ENCODE measurements around the gene B4GALNT2.
"Not testable (repeated sequence)": the region's sequence is repeated elsewhere in the genome, so short reads cannot be mapped to it uniquely, and the experiment has no call there.

Gene B4GALNT2

GRCh38 chr17:49117587-49118230 lies 14.9 kb upstream of the B4GALNT2 start:
- no peak for DNase-seq (ENCODE audit: insufficient read length, low spot score)
- TF ChIP-seq POLR2A (IDR thresholded peaks at IDR 0.05; ENCODE audit: low read depth, low read length), result no peak
- no peak for TF ChIP-seq PAX5 (IDR thresholded peaks at IDR 0.05; ENCODE audit: insufficient read depth, low read length, severe bottlenecking)
- no peak for TF ChIP-seq POU2F2 (IDR thresholded peaks at IDR 0.05; ENCODE audit: low read depth, low read length)
- TF ChIP-seq TAF1 (IDR thresholded peaks at IDR 0.05; ENCODE audit: low read depth, low read length), result no peak
- no peak for TF ChIP-seq POLR2AphosphoS5 (IDR thresholded peaks at IDR 0.05; ENCODE audit: low read depth, low read length)
- no peak for TF ChIP-seq SPI1 (IDR thresholded peaks at IDR 0.05; ENCODE audit: low read depth, low read length)
- no peak for FAIRE-seq

GRCh38 chr17:49120166-49120565 lies 12.4 kb upstream of the B4GALNT2 start:
- FAIRE-seq, result no peak
- TF ChIP-seq POLR2A (IDR thresholded peaks at IDR 0.05; ENCODE audit: low read depth, low read length), result no peak
- TF ChIP-seq POLR2AphosphoS5 (IDR thresholded peaks at IDR 0.05; ENCODE audit: low read depth, low read length), result no peak
- no peak for TF ChIP-seq TAF1 (IDR thresholded peaks at IDR 0.05; ENCODE audit: low read depth, low read length)
- no peak for TF ChIP-seq PAX5 (IDR thresholded peaks at IDR 0.05; ENCODE audit: insufficient read depth, low read length, severe bottlenecking)
- no peak for TF ChIP-seq SPI1 (IDR thresholded peaks at IDR 0.05; ENCODE audit: low read depth, low read length)
- TF ChIP-seq POU2F2 (IDR thresholded peaks at IDR 0.05; ENCODE audit: low read depth, low read length), result no peak
- no peak for DNase-seq (ENCODE audit: insufficient read length, low spot score)

- TF ChIP-seq POLR2A (IDR thresholded peaks at IDR 0.05; ENCODE audit: low read depth, low read length) (no peak), POLR2AphosphoS5 (IDR thresholded peaks at IDR 0.05; ENCODE audit: low read depth, low read length) (no peak), PAX5 (IDR thresholded peaks at IDR 0.05; ENCODE audit: insufficient read depth, low read length, severe bottlenecking) (no peak), TAF1 (IDR thresholded peaks at IDR 0.05; ENCODE audit: low read depth, low read length) (no peak), POU2F2 (IDR thresholded peaks at IDR 0.05; ENCODE audit: low read depth, low read length) (no peak), SPI1 (IDR thresholded peaks at IDR 0.05; ENCODE audit: low read depth, low read length) (no peak)
These were observed 10.8 kb upstream of the B4GALNT2 start for GRCh38 chr17:49121696-49122292.

GRCh38 chr17:49122566-49122965 lies 10.0 kb upstream of the B4GALNT2 start:
- TF ChIP-seq PAX5 (IDR thresholded peaks at IDR 0.05; ENCODE audit: insufficient read depth, low read length, severe bottlenecking), result no peak
- no peak for TF ChIP-seq POLR2A (IDR thresholded peaks at IDR 0.05; ENCODE audit: low read depth, low read length)
- TF ChIP-seq SPI1 (IDR thresholded peaks at IDR 0.05; ENCODE audit: low read depth, low read length), result no peak
- no peak for TF ChIP-seq TAF1 (IDR thresholded peaks at IDR 0.05; ENCODE audit: low read depth, low read length)
- no peak for TF ChIP-seq POU2F2 (IDR thresholded peaks at IDR 0.05; ENCODE audit: low read depth, low read length)
- TF ChIP-seq POLR2AphosphoS5 (IDR thresholded peaks at IDR 0.05; ENCODE audit: low read depth, low read length), result no peak
- DNase-seq (ENCODE audit: insufficient read length, low spot score) (no peak), FAIRE-seq (no peak)

More at GRCh38 chr17:49121696-49122292, 10.8 kb upstream of the B4GALNT2 start:
- FAIRE-seq, result no peak
- no peak for DNase-seq (ENCODE audit: insufficient read length, low spot score)

GRCh38 chr17:49123061-49123460 lies 9.5 kb upstream of the B4GALNT2 start:
- FAIRE-seq, result no peak

GRCh38 chr17:49125449-49125848 lies 7.1 kb upstream of the B4GALNT2 start:
- FAIRE-seq (no peak), DNase-seq (ENCODE audit: insufficient read length, low spot score) (no peak)
- TF ChIP-seq TAF1 (IDR thresholded peaks at IDR 0.05; ENCODE audit: low read depth, low read length) (no peak), POLR2A (IDR thresholded peaks at IDR 0.05; ENCODE audit: low read depth, low read length) (no peak), POU2F2 (IDR thresholded peaks at IDR 0.05; ENCODE audit: low read depth, low read length) (no peak), PAX5 (IDR thresholded peaks at IDR 0.05; ENCODE audit: insufficient read depth, low read length, severe bottlenecking) (no peak), SPI1 (IDR thresholded peaks at IDR 0.05; ENCODE audit: low read depth, low read length) (no peak), POLR2AphosphoS5 (IDR thresholded peaks at IDR 0.05; ENCODE audit: low read depth, low read length) (no peak)

More at GRCh38 chr17:49123061-49123460, 9.5 kb upstream of the B4GALNT2 start:
- TF ChIP-seq POU2F2 (IDR thresholded peaks at IDR 0.05; ENCODE audit: low read depth, low read length) (no peak), TAF1 (IDR thresholded peaks at IDR 0.05; ENCODE audit: low read depth, low read length) (no peak), POLR2AphosphoS5 (IDR thresholded peaks at IDR 0.05; ENCODE audit: low read depth, low read length) (no peak), SPI1 (IDR thresholded peaks at IDR 0.05; ENCODE audit: low read depth, low read length) (no peak), PAX5 (IDR thresholded peaks at IDR 0.05; ENCODE audit: insufficient read depth, low read length, severe bottlenecking) (no peak), POLR2A (IDR thresholded peaks at IDR 0.05; ENCODE audit: low read depth, low read length) (no peak)
- no peak for DNase-seq (ENCODE audit: insufficient read length, low spot score)

GRCh38 chr17:49126183-49126859 lies 6.2 kb upstream of the B4GALNT2 start:
- not testable (repeated sequence) for DNase-seq (ENCODE audit: insufficient read length, low spot score); FAIRE-seq

GRCh38 chr17:49129359-49129950 lies 3.1 kb upstream of the B4GALNT2 start:
- FAIRE-seq; DNase-seq (ENCODE audit: insufficient read length, low spot score): not testable (repeated sequence)

GRCh38 chr17:49130891-49131290 lies 1.7 kb upstream of the B4GALNT2 start:
- FAIRE-seq (no peak), DNase-seq (ENCODE audit: insufficient read length, low spot score) (no peak)
- TF ChIP-seq POU2F2 (IDR thresholded peaks at IDR 0.05; ENCODE audit: low read depth, low read length), result no peak
- TF ChIP-seq POLR2A (IDR thresholded peaks at IDR 0.05; ENCODE audit: low read depth, low read length), result no peak
- no peak for TF ChIP-seq TAF1 (IDR thresholded peaks at IDR 0.05; ENCODE audit: low read depth, low read length)
- no peak for TF ChIP-seq SPI1 (IDR thresholded peaks at IDR 0.05; ENCODE audit: low read depth, low read length)
- no peak for TF ChIP-seq POLR2AphosphoS5 (IDR thresholded peaks at IDR 0.05; ENCODE audit: low read depth, low read length)
- no peak for TF ChIP-seq PAX5 (IDR thresholded peaks at IDR 0.05; ENCODE audit: insufficient read depth, low read length, severe bottlenecking)
